Measurements from ENCODE around the gene CDX2.

DNA sequence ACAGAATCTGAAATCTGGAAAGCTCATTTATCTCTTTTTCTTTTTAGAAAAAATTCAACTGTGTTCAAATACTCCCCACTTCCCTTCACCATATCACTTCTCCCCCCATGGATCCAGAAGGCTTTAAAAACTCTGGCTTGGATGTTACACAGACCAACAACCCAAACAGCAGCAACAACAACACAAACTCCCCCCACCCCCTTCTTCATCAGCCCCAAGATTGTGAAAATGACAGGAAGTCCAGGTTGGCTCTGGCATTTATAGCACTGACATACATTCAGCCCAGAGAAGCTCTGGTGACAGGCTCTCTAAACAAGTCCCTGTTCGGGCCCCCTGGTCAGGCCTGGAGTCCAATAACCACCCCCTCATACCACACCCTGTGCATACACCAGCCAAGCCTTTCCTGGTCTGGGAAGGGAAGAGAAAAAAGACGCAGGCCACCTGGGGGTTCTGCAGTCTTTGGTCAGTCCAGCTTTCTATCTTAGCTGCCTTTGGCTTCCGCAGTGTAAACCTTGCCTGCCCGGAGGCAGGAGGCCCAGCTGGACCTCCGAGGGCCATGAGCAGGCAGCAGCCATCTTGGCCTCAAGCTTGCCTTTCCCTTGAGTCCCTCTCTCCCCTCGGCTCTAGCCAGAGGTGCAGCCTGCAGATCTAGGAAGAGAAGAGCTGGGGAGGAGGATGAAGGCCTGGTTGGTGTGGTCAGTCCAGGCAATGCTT is 6.8 kb downstream of the CDX2 start:
- TF ChIP-seq, protein P1, sequence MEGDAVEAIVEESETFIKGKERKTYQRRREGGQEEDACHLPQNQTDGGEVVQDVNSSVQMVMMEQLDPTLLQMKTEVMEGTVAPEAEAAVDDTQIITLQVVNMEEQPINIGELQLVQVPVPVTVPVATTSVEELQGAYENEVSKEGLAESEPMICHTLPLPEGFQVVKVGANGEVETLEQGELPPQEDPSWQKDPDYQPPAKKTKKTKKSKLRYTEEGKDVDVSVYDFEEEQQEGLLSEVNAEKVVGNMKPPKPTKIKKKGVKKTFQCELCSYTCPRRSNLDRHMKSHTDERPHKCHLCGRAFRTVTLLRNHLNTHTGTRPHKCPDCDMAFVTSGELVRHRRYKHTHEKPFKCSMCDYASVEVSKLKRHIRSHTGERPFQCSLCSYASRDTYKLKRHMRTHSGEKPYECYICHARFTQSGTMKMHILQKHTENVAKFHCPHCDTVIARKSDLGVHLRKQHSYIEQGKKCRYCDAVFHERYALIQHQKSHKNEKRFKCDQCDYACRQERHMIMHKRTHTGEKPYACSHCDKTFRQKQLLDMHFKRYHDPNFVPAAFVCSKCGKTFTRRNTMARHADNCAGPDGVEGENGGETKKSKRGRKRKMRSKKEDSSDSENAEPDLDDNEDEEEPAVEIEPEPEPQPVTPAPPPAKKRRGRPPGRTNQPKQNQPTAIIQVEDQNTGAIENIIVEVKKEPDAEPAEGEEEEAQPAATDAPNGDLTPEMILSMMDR (IDR thresholded peaks at IDR 0.05; ENCODE audit: low read depth, low read length, poor library complexity, severe bottlenecking), result no peak
- no peak for TF ChIP-seq EZH2phosphoT487 (IDR thresholded peaks at IDR 0.05; ENCODE audit: borderline replicate concordance, low read length)
